ENCODE results near the gene DNAJC22. TPM values are rescaled to one million over a fixed set of nuclear protein-coding genes. Genes with fewer than 3 reads are reported as not detected.

Gene DNAJC22
- total and polyA plus RNA-seq, 2 of the 13 experiments (the other 11 are each of a cell fraction or from before 2014, with no cell fraction given), result 25.2 to 31.7 TPM

DNA sequence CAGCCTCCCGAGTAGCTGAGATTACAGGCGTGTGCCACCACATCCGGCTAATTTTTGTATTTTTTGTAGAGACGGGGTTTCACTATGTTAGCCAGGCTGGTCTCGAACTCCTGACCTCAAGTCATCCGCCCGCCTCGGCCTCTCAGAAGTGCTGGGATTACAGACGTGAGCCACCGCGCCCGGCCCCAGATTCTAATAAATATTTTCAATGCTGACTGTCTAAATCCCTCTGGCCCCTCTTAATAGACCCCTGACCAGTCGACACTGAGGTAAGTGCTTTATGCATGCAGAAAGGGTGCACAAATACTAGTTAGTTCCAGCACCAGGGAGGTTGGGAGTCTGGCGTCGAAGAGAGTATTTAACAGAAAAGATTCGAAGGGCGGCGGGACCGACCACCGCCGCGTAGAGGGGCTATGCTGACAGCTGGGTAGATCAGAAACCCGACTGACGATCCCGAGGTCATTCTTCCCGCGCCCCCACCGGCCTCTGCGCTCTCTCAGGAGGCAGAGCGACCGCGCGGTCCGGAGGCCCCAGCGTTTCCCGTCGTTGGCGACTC lies 19.5 kb downstream of the DNAJC22 start (continued):
- TF ChIP-seq, protein P1, sequence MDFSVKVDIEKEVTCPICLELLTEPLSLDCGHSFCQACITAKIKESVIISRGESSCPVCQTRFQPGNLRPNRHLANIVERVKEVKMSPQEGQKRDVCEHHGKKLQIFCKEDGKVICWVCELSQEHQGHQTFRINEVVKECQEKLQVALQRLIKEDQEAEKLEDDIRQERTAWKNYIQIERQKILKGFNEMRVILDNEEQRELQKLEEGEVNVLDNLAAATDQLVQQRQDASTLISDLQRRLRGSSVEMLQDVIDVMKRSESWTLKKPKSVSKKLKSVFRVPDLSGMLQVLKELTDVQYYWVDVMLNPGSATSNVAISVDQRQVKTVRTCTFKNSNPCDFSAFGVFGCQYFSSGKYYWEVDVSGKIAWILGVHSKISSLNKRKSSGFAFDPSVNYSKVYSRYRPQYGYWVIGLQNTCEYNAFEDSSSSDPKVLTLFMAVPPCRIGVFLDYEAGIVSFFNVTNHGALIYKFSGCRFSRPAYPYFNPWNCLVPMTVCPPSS (IDR thresholded peaks at IDR 0.05), result no peak
- TF ChIP-seq THYN1 (CRISPR knock-in tag; IDR thresholded peaks at IDR 0.05; ENCODE audit: borderline replicate concordance, low read depth), result no peak
- no peak for TF ChIP-seq ZNF496 (CRISPR knock-in tag; IDR thresholded peaks at IDR 0.05; ENCODE audit: insufficient replicate concordance)
- TF ChIP-seq ZSCAN31 (CRISPR knock-in tag; IDR thresholded peaks at IDR 0.05; ENCODE audit: low read depth), result peak; percentile 76; the same call in 1 of the 2 replicates
- no peak for TF ChIP-seq DRAP1 (CRISPR knock-in tag; IDR thresholded peaks at IDR 0.05)
- no peak for TF ChIP-seq SOX6 (IDR thresholded peaks at IDR 0.05)
- no peak for TF ChIP-seq SOX6 (CRISPR knock-in tag; IDR thresholded peaks at IDR 0.05)
- TF ChIP-seq, protein P2, sequence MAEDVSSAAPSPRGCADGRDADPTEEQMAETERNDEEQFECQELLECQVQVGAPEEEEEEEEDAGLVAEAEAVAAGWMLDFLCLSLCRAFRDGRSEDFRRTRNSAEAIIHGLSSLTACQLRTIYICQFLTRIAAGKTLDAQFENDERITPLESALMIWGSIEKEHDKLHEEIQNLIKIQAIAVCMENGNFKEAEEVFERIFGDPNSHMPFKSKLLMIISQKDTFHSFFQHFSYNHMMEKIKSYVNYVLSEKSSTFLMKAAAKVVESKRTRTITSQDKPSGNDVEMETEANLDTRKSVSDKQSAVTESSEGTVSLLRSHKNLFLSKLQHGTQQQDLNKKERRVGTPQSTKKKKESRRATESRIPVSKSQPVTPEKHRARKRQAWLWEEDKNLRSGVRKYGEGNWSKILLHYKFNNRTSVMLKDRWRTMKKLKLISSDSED (CRISPR knock-in tag; IDR thresholded peaks at IDR 0.05), result no peak
- no peak for TF ChIP-seq ZSCAN22 (CRISPR knock-in tag; IDR thresholded peaks at IDR 0.05)
- no peak for TF ChIP-seq MXD4 (CRISPR knock-in tag; IDR thresholded peaks at IDR 0.05)
- no peak for TF ChIP-seq ZNF800 (CRISPR knock-in tag; IDR thresholded peaks at IDR 0.05)
- TF ChIP-seq FOXK2 (IDR thresholded peaks at IDR 0.05), result no peak
- TF ChIP-seq, protein P3, sequence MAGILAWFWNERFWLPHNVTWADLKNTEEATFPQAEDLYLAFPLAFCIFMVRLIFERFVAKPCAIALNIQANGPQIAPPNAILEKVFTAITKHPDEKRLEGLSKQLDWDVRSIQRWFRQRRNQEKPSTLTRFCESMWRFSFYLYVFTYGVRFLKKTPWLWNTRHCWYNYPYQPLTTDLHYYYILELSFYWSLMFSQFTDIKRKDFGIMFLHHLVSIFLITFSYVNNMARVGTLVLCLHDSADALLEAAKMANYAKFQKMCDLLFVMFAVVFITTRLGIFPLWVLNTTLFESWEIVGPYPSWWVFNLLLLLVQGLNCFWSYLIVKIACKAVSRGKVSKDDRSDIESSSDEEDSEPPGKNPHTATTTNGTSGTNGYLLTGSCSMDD (CRISPR knock-in tag; IDR thresholded peaks at IDR 0.05), result no peak
- TF ChIP-seq HMG20B (CRISPR knock-in tag; conservative IDR thresholded peaks at IDR 0.05), result no peak
- no peak for TF ChIP-seq ZBTB46 (CRISPR knock-in tag; IDR thresholded peaks at IDR 0.05; ENCODE audit: borderline replicate concordance)
- TF ChIP-seq AKAP8 (CRISPR knock-in tag; IDR thresholded peaks at IDR 0.05), result no peak
